IMR-90 (cell line): ENCODE measurements around the gene NGB. TPM values are rescaled to one million over a fixed set of nuclear protein-coding genes. Genes with fewer than 3 reads are reported as not detected.

Experiments used
- ATAC-seq: fragments of 200-7000 bp; cut with Tn5 transposase; 2 replicates; pipeline ENCODE4 v1.9.1; 2020; ENCODE audit warnings: low read depth, mild to moderate bottlenecking, moderate library complexity
- BruUV-seq: library from RNA; stranded (reverse); fragments of 400-500 nt; replicated peaks from 2 replicates; lab custom pipeline; 2021; lab: Mats Ljungman, UMichigan
- CTCF ChIA-PET: fragments of 300-600 bp; formaldehyde crosslinking; extraction: SDS; loops from one replicate; lab custom pipeline; 2021; ENCODE audit warnings: antibody characterized with exemption; lab: Yijun Ruan, JAX
- POLR2A ChIA-PET: fragments of 300-600 bp; sonication (Branson Sonifier 250); formaldehyde crosslinking; loops from one replicate; lab custom pipeline; 2022; ENCODE audit warnings: antibody characterized with exemption; ENCODE audit not compliant: unreplicated experiment; lab: Charles Lee
- DNase-seq: peaks from one replicate; pipeline ENCODE4 v3.0.0; 2013
- H2AFZ ChIP-seq: replicated peaks from 2 replicates; pipeline ENCODE3; 2013; ENCODE audit warnings: low read length, mild to moderate bottlenecking; ENCODE audit not compliant: poor library complexity
- H2AK5ac ChIP-seq: 2 replicates; pipeline ENCODE4 v1.6.1; 2013; ENCODE audit warnings: low read depth, low read length, inconsistent platforms
- H2AK9ac ChIP-seq: replicated peaks from 2 replicates; pipeline ENCODE3; 2013; ENCODE audit warnings: mild to moderate bottlenecking, low read depth, low read length, moderate library complexity; ENCODE audit not compliant: poor library complexity
- H2BK120ac ChIP-seq: 2 replicates; pipeline ENCODE4 v1.6.1; 2013; ENCODE audit warnings: low read depth, low read length, inconsistent platforms
- H2BK15ac ChIP-seq: 3 replicates; pipeline ENCODE4 v1.6.1; 2013; ENCODE audit warnings: low read depth, low read length, inconsistent platforms
- H2BK20ac ChIP-seq: 2 replicates; pipeline ENCODE4 v1.6.1; 2013; ENCODE audit warnings: low read depth, mild to moderate bottlenecking, inconsistent platforms, low read length, moderate library complexity
- H2BK5ac ChIP-seq: 2 replicates; pipeline ENCODE4 v1.6.1; 2013; ENCODE audit warnings: mild to moderate bottlenecking, low read depth, low read length, inconsistent platforms; ENCODE audit not compliant: poor library complexity, severe bottlenecking
- H3K14ac ChIP-seq: replicated peaks from 2 replicates; pipeline ENCODE4 v1.6.1; 2013; ENCODE audit warnings: low read depth, low read length, inconsistent platforms
- H3K18ac ChIP-seq: 2 replicates; pipeline ENCODE4 v1.6.1; 2013; ENCODE audit warnings: low read depth, low read length, control low read depth
- H3K23ac ChIP-seq: 2 replicates; pipeline ENCODE4 v1.6.1; 2013; ENCODE audit warnings: low read depth, low read length, inconsistent platforms
- H3K27ac ChIP-seq: 2 replicates; pipeline ENCODE4 v1.5.1; 2013; ENCODE audit warnings: mild to moderate bottlenecking, control low read depth, low read length; ENCODE audit not compliant: insufficient read depth
- H3K27me3 ChIP-seq: 2 replicates; pipeline ENCODE4 v1.6.1; 2013; ENCODE audit warnings: low read length; ENCODE audit not compliant: control insufficient read depth, insufficient read depth
- H3K36me3 ChIP-seq: 2 replicates; pipeline ENCODE4 v1.6.1; 2013; ENCODE audit warnings: low read length, mixed read lengths; ENCODE audit not compliant: control insufficient read depth, insufficient read depth
- H3K4ac ChIP-seq: 2 replicates; pipeline ENCODE4 v1.6.1; 2013; ENCODE audit warnings: low read depth, low read length, inconsistent platforms
- H3K4me1 ChIP-seq: 2 replicates; pipeline ENCODE4 v1.6.1; 2013; ENCODE audit warnings: low read length, mixed read lengths; ENCODE audit not compliant: control insufficient read depth, insufficient read depth
- H3K4me2 ChIP-seq: 2 replicates; pipeline ENCODE4 v1.6.1; 2013; ENCODE audit warnings: low read depth, mild to moderate bottlenecking, control low read depth, low read length, moderate library complexity
- H3K4me3 ChIP-seq: 2 replicates; pipeline ENCODE4 v1.5.1; 2013; ENCODE audit warnings: low read depth, mild to moderate bottlenecking, control low read depth, low read length, moderate library complexity; ENCODE audit not compliant: insufficient read depth
- H3K56ac ChIP-seq: 2 replicates; pipeline ENCODE4 v1.6.1; 2013; ENCODE audit warnings: low read length, inconsistent platforms; ENCODE audit not compliant: insufficient read depth; ENCODE audit errors: extremely low read depth
- H3K79me1 ChIP-seq, 2 experiments: 2 replicates each; pipeline ENCODE4 v1.6.1; 2013; ENCODE audit warnings: low read length in 2 of 2, inconsistent platforms in 1 of 2, low read depth in 1 of 2
- H3K9ac ChIP-seq: 2 replicates; pipeline ENCODE4 v1.6.1; 2013; ENCODE audit warnings: low read depth, low read length, control low read depth
- H3K9me1 ChIP-seq: 2 replicates; pipeline ENCODE4 v1.6.1; 2013; ENCODE audit warnings: low read length, inconsistent platforms; ENCODE audit not compliant: insufficient read depth
- H3K9me3 ChIP-seq: 2 replicates; pipeline ENCODE4 v1.6.1; 2013; ENCODE audit warnings: low read length; ENCODE audit not compliant: control insufficient read depth, insufficient read depth
- H4K20me1 ChIP-seq: 2 replicates; pipeline ENCODE4 v1.6.1; 2013; ENCODE audit warnings: low read length, inconsistent platforms; ENCODE audit not compliant: insufficient read depth
- H4K5ac ChIP-seq: 2 replicates; pipeline ENCODE4 v1.6.1; 2013; ENCODE audit warnings: mild to moderate bottlenecking, low read depth, low read length, control low read depth
- H4K8ac ChIP-seq, 2 experiments: 2 replicates each; pipeline ENCODE4 v1.6.1; 2013; ENCODE audit warnings: low read depth in 2 of 2, low read length in 2 of 2, control low read depth in 1 of 2, inconsistent platforms in 1 of 2
- H4K91ac ChIP-seq: 2 replicates; pipeline ENCODE4 v1.6.1; 2013; ENCODE audit warnings: low read depth, low read length, inconsistent platforms; ENCODE audit not compliant: insufficient read depth
- BHLHE40 ChIP-seq: fragments of 150-350 bp; IDR thresholded peaks from 2 replicates; pipeline ENCODE4 v1.6.1; 2016; ENCODE audit warnings: mild to moderate bottlenecking, low read depth, low read length
- CHD1 ChIP-seq: IDR thresholded peaks from 2 replicates; pipeline ENCODE4 v1.6.1; 2012; ENCODE audit warnings: low read depth, low read length, improper control_type of control experiment
- FOS ChIP-seq: fragments of 150-350 bp; IDR thresholded peaks from 2 replicates; pipeline ENCODE4 v1.6.1; 2016; ENCODE audit warnings: low read depth, low read length
- MAFK ChIP-seq: IDR thresholded peaks from 2 replicates; pipeline ENCODE4 v1.6.1; 2012; ENCODE audit warnings: low read depth, low read length, improper control_type of control experiment
- NFE2L2 ChIP-seq: fragments of 150-350 bp; IDR thresholded peaks from 2 replicates; pipeline ENCODE4 v1.6.1; 2016; ENCODE audit warnings: low read depth, mild to moderate bottlenecking, low read length
- RCOR1 ChIP-seq: IDR thresholded peaks from 2 replicates; pipeline ENCODE4 v1.6.1; 2012; ENCODE audit warnings: mild to moderate bottlenecking, low read length, improper control_type of control experiment; ENCODE audit not compliant: insufficient replicate concordance
- RFX5 ChIP-seq: IDR thresholded peaks from 2 replicates; pipeline ENCODE4 v1.8.0; 2012; ENCODE audit warnings: low read depth, mild to moderate bottlenecking, low read length, moderate library complexity
- WGBS, 2 experiments: methylation state at CpG; one replicate each; pipeline versions ENCODE4 v1.1.5 to v1.1.7; 2013; ENCODE audit warnings: missing lambda C conversion rate in 2 of 2; ENCODE audit not compliant: insufficient read length in 1 of 2; ENCODE audit errors: extremely low coverage in 2 of 2; 5-methylcytosine and 5-hydroxymethylcytosine counted together
- dilution Hi-C: fragments of 300-500 bp; cut with HindIII; formaldehyde crosslinking; loops from one replicate; pipeline ENCODE4 v1.14.3; 2018; ENCODE audit warnings: low sequenced_read_pairs; ENCODE audit not compliant: unreplicated experiment
- in situ Hi-C: fragments of 300-500 bp; cut with MboI; formaldehyde crosslinking; loops from 3 replicates; pipeline ENCODE4 v1.14.3; 2019; ENCODE audit warnings: low sequenced_read_pairs, inconsistent platforms, mixed read lengths
- intact Hi-C: fragments of 100-400 bp; cut with micrococcal nuclease; formaldehyde crosslinking; loops from 2 replicates; pipeline ENCODE4 v1.10.0; 2022
- polyA plus RNA-seq, 3 experiments: library from polyadenylated mRNA; depleted of rRNA; stranded (reverse); fragments of >200 nt; gene quantifications; 2 replicates each; pipeline ENCODE4 v1.2.3, GENCODE V29; 2012; ENCODE audit warnings: low replicate concordance in 1 of 3
- total RNA-seq: library from RNA; depleted of rRNA; stranded (reverse); fragments of >200 nt; gene quantifications from 2 replicates; pipeline ENCODE4 v1.2.3, GENCODE V29; 2012
- TF ChIP-seq, protein P1 (sequence below): fragments of 150-350 bp; IDR thresholded peaks from 2 replicates; pipeline ENCODE4 v1.6.1; 2016; ENCODE audit warnings: low read depth, mild to moderate bottlenecking, low read length, moderate library complexity, borderline replicate concordance
- TF ChIP-seq, protein P2 (sequence below): conservative IDR thresholded peaks from 2 replicates; pipeline ENCODE4 v1.5.1; 2012; ENCODE audit warnings: mild to moderate bottlenecking, low read depth, low read length, improper control_type of control experiment

The NGB gene
- total and polyA plus RNA-seq, 2 of the 4 experiments (the other 2 are of a cell fraction) = not detected

DNA sequence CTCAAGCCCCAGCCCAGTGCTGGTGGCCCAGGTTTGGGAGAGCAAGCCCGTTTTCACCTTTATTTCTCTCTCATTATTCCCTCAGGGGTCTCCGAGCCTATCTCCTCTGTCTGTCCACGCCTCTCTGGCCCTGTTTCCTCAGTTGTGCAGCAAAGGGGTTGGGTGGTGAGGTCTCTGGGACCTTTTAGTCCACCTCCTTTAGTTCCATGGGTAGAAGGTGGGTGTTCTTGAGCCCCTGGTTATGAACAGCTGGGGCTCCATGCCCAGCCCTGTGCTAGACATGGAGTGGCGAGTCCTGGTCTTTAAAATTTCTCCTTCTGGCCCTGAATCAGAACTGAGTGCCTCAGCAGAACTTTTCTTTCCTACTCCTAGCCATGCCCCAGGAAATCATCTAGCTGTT is 1.3 kb upstream of the NGB start:
- peaks cover 38% of the 10 kb centered on the region for H3K27me3 ChIP-seq
- H2AFZ ChIP-seq = no peak overlapping the region
- dilution Hi-C loops (no loop called here), intact Hi-C loops (no loop called here), in situ Hi-C loops (no loop called here)
- peaks cover 2% of the 10 kb centered on the region; the same call in 1 of the 2 replicates for H3K36me3 ChIP-seq
- no peak overlapping the region for H4K91ac ChIP-seq
- H2AK5ac ChIP-seq = no peak overlapping the region
- TF ChIP-seq RCOR1 (no peak), NFE2L2 (no peak), CHD1 (no peak), MAFK (no peak), RFX5 (no peak), BHLHE40 (no peak), FOS (no peak)
- TF ChIP-seq, protein P1, sequence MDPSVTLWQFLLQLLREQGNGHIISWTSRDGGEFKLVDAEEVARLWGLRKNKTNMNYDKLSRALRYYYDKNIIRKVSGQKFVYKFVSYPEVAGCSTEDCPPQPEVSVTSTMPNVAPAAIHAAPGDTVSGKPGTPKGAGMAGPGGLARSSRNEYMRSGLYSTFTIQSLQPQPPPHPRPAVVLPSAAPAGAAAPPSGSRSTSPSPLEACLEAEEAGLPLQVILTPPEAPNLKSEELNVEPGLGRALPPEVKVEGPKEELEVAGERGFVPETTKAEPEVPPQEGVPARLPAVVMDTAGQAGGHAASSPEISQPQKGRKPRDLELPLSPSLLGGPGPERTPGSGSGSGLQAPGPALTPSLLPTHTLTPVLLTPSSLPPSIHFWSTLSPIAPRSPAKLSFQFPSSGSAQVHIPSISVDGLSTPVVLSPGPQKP = no peak
- TF ChIP-seq, protein P2, sequence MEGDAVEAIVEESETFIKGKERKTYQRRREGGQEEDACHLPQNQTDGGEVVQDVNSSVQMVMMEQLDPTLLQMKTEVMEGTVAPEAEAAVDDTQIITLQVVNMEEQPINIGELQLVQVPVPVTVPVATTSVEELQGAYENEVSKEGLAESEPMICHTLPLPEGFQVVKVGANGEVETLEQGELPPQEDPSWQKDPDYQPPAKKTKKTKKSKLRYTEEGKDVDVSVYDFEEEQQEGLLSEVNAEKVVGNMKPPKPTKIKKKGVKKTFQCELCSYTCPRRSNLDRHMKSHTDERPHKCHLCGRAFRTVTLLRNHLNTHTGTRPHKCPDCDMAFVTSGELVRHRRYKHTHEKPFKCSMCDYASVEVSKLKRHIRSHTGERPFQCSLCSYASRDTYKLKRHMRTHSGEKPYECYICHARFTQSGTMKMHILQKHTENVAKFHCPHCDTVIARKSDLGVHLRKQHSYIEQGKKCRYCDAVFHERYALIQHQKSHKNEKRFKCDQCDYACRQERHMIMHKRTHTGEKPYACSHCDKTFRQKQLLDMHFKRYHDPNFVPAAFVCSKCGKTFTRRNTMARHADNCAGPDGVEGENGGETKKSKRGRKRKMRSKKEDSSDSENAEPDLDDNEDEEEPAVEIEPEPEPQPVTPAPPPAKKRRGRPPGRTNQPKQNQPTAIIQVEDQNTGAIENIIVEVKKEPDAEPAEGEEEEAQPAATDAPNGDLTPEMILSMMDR = no peak
- H3K18ac ChIP-seq = no peak overlapping the region
- H3K4me1 ChIP-seq = no peaks in the 10 kb centered on the region
- CTCF ChIA-PET = no interaction called here
- no peak overlapping the region for H2AK9ac ChIP-seq
- H2BK15ac ChIP-seq = no peak overlapping the region
- H2BK5ac ChIP-seq = no peak overlapping the region
- peaks cover 5% of the 10 kb centered on the region for H3K9me3 ChIP-seq
- POLR2A ChIA-PET = no interaction called here
- no peak overlapping the region for H3K14ac ChIP-seq
- no TSS peak for BruUV-seq
- H2BK120ac ChIP-seq = no peak overlapping the region
- no peak overlapping the region for H3K4ac ChIP-seq
- H3K4me3 ChIP-seq = no peak overlapping the region
- no peak overlapping the region for H4K5ac ChIP-seq
- H3K23ac ChIP-seq = no peak overlapping the region
- H3K9me1 ChIP-seq = no peaks in the 10 kb centered on the region
- H2BK20ac ChIP-seq = no peak overlapping the region
- no peak overlapping the region for H3K56ac ChIP-seq
- no peak overlapping the region for H3K9ac ChIP-seq
- WGBS, 2 experiments = no CpG with 5 or more reads among the region's 4 CpGs
- H4K20me1 ChIP-seq = no peaks in the 10 kb centered on the region
- H4K8ac ChIP-seq = no peak overlapping the region
- H3K27ac ChIP-seq = no peak overlapping the region
- no peaks in the 10 kb centered on the region for H3K79me1 ChIP-seq
- DNase-seq (no peak), ATAC-seq (no peak)
- no peak overlapping the region for H3K4me2 ChIP-seq
